ENCODE results near the gene METTL16.
A peak's percentile ranks its signal among the peaks of the same experiment; 100 is the strongest.
"Not testable (repeated sequence)": the region's sequence is repeated elsewhere in the genome, so short reads cannot be mapped to it uniquely, and the experiment has no call there.

Gene METTL16

DNA sequence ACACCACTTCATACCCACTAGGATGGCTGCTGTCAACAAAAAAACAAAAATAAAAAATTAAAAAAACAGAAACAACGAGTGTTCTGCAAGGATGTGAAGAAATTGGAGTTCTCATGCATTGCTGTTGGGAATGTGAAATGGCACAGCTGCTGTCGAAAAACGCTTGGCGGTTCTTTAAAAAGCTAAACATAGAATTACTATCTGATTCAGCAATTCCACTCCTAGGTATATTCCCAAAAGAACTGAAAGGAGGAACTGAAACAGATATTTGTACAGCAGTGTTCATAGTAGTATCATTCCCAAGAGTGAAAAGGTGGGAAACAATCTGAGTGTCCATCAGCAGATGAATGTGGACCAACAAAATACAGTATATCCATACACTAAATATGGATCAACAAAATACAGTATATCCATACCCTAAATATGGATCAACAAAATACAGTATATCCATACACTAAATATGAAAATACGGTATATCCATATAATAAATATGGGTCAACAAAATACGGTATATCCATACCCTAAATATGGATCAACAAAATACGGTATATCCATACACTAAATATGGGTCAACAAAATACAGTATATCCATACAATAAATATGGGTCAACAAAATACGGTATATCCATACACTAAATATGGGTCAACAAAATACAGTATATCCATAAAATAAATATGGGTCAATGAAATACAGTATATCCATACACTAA is 8.7 kb downstream of the METTL16 start:
- DNase-seq (ENCODE audit: low spot score), result no peak

DNA sequence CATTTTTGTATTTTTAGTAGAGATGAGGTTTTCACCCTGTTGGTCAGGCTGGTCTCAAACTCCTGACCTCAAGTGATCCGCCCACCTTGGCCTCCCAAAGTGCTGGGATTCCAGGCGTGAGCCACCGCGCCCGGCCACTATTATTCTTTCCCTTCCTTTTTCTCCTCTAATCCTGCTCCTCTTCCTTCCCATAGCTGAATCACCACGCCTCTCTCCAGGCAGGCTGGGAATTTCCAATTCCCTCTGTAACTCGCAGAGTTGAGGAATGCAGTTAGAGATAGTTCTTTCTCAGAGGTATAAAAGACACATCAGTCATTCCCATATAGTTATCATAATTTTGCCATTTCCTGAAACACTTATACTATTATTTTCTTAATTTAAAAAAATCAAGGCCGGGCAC is 11.2 kb downstream of the METTL16 start:
- DNase-seq (ENCODE audit: low spot score), result no peak

DNA sequence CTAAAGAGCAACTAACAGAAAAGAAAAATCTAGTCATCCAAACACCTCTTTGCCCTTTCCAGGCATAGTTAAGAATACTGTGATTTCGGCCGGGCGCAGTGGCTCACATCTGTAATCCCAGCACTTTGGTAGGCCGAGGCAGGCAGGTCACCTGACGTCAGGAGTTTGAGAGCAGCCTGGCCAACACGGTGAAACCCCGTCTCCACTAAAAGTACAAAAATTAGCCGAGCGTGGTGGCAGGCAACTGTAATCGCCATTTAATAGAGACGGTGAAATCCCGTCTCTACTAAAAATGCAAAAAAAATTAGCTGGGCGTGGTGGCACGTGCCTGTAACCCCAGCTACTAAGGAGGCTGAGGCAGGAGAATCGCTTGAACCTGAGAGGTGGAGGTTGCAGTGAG is 22.4 kb downstream of the METTL16 start:
- not testable (repeated sequence) for DNase-seq (ENCODE audit: low spot score)

DNA sequence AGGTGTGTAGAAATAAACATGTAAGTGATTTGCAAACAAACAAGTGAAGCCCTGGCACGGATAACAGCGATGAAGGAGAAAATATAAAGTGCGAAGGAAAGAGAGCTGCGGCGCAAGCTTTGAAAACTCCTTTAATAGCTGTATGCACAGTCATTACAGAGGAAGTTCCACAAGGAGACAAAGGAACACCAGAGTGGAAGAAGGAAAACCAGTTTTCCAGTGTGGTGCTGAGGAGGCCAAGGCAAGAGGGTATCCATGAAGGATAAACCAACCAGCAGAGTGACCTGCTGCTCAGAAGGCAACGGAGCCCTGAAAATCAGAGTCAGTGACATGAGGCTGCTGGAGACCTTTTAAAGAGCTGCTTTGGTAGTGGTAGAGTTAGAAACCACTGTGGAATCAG is 24.4 kb downstream of the METTL16 start:
- DNase-seq (ENCODE audit: low spot score), result no peak

DNA sequence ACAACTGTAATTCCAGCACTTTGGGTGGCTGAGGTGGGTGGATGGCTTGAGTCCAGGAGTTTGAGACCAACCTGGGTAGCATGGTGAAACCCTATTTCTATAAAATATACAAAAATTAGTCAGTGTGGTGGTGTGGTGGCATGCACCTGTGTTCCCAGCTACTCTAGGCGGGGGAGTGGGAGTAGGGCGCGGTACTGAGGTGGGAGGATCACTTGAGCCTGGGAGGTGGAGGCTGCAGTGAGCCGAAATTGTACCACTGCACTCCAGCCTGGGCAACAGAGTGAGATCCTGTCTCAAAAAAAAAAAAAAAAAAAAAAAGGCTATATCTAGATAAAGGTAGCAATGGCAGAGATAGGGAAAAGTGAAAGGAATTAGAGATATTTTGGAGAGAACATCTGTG is 25.0 kb downstream of the METTL16 start:
- not testable (repeated sequence) for DNase-seq (ENCODE audit: low spot score)

DNA sequence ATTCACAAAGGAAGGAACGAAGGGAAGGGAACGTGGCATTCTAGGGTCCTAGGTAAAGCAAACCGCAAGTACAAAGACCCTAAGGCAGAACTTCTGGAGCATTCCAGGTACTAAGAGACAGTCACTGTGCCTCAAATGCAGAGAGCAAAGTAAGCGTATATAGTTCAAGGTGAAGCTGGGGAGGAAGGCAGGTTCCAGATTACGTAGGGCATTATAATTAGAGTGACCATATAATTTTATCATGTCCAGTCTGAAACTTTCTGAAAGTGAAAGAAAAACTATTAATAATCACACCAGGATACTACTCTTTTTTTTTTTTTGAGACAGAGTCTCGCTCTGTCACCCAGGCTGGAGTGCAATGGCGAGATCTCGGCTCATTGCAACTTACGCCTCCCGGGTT is 25.7 kb downstream of the METTL16 start:
- no peak for DNase-seq (ENCODE audit: low spot score)

DNA sequence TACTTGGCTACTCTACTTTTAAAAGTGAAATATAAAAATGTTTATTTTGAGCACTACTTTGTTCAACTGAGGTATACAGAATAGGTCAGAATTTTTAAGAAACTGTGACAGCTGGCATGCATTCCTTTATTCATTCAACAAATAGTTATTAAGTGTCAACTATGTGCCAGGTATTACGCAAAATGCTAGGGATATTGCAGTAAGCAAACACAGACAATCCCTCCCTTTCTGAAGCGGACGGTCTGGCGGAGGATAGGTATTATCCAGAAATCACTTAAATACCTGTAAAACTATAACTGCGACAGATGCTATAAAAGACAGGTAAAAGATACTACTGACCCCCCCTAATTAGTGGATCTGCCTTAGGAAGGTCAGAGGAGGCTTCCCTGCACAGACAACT is 26.1 kb downstream of the METTL16 start:
- DNase-seq (ENCODE audit: low spot score), result no peak

DNA sequence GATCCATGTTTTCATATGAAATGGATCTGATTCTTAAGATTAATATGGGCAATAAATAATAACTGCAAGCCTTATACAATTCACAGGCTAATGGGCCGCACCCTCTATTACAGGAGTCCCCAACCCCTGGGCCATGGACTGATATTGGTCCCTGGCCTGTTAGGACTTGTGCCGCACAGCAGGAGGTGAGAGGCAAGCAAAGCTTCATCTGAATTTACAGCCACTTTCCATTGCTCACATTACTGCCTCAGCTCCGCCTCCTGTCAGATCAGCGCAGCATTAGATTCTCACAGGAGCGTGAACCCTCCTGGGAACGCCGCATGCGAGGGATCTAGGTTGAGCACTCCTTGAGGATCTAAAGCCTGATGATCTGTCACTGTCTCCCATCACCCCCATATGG is 26.8 kb downstream of the METTL16 start:
- DNase-seq (ENCODE audit: low spot score), result peak; percentile 54

DNA sequence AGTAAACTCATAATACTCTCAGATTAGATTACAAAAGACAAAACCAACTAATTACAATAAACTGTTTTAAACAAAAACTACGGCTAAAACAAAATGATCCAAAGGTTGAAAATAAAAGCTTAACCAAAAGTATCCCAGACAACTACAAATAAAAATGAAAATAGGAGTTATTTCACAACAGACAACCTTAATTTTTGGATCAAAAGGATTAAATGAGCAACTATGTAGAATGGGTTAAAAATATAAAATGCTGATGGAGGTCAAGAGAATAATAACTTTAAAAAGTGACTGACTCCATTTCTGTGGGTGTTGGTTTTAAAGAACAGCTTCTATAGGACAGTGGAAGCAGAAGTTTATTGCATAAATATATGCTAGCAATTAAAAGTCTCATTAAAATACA is 28.6 kb downstream of the METTL16 start:
- DNase-seq (ENCODE audit: low spot score), result no peak

DNA sequence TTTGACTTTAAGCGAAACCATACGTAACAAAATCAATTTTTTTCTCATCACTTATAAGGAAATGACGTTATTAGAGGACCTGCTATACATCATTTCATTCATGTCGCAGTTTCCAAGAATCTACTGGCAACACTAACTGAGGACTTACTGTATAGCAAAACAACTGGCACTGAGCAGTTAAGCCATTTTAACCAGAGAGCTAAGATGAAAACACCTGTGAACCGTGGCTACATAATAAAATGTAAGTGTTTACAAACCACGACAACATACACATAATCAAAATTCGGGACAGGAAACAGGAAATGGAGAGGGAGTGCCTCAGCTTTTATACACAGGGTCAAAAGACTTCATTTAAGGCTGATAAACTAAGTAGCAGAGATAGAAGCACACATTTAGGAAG is 29.5 kb downstream of the METTL16 start:
- DNase-seq (ENCODE audit: low spot score), result no peak

DNA sequence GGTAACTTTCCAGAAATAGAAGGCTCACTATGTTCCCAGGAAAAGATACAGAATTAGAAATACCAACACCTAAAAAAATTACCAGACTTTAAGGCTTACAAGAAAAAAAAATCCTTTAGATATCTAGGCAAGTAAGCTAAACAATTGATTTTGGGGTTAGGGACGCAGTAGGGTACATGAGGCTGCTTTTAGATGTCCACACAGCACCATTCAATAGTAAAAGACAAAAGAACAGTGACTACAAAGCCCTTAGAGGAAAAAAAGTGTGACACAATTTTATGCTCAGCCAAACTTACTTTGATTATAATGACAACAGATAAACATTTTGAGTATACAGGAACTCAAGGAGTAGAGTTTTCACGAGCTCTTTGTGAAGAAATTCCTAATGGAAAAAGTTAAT is 29.9 kb downstream of the METTL16 start:
- no peak for DNase-seq (ENCODE audit: low spot score)

DNA sequence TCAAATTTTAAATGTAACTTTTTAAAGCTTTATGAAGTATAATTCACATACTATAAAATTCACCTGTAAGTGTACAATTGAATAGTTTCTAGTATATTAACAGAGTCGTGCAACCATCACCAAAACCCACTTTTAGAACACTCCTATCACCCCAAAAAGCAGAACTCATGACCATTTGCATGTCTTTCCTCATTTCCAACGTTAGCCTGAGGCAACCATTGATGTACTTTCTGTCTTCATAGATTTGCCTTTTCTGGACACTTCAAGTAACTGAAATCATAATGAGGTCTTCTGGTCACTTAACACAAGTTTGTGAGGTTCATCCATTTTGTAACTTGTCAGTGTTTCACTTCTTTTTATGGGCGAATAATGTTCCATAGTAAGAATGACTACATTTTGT is 33.2 kb downstream of the METTL16 start:
- DNase-seq (ENCODE audit: low spot score), result no peak

DNA sequence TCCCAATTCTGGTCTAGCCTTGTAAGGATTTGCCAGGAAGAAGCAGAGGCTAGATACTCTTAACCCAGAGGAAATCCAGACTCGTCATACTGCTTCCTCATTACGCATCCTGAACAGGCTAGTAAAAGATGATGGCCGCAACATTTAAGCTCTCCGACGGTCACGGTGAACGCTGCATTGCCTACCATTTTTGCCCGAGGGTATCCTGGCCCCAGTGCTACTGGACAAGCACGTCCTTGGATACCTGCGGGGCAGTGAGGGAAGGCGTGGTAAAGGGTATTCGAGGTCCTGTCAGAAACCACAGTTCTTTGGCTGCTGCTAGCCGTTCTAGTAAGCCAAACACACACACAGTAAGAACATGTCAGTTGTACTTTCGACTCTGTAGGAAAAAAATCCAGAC is 36.6 kb downstream of the METTL16 start:
- no peak for DNase-seq (ENCODE audit: low spot score)

DNA sequence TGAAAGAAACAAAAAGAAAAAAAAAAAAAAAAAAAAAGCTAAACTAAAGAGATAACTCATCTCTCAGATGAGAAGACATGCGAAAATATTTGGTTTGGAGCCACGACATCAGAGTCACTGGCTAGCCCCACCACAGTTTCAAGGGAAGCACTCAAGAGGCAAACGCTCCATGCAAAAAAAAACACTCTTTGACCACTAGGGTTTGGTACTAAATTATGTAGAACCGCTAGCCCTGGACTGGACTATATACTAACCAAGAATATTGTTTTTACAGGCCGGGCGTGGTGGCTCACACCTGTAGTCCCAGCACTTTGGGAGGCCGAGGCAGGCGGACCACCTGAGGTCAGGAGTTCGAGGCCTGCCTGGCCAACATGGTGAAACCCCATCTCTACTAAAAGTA is 37.3 kb downstream of the METTL16 start:
- no peak for DNase-seq (ENCODE audit: low spot score)

DNA sequence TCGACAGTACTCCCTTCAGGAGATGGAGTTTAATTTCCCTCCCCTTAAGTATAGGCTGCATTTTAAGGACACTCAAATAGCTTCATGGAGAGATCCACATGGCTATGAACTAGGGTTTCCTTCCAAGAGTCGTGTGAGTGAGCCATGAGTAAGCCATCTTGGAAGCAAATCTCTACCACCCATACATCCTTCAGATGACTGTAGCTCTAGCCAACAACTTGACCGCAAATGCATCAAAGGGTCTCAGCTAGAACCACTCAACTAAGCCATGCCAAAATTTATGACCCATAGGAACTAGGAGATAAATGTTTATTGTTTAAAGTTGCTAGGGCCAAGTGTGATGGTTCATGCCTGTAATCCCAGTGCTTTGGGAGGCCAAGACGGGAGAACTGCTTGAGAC is 43.4 kb downstream of the METTL16 start:
- DNase-seq (ENCODE audit: low spot score), result no peak

DNA sequence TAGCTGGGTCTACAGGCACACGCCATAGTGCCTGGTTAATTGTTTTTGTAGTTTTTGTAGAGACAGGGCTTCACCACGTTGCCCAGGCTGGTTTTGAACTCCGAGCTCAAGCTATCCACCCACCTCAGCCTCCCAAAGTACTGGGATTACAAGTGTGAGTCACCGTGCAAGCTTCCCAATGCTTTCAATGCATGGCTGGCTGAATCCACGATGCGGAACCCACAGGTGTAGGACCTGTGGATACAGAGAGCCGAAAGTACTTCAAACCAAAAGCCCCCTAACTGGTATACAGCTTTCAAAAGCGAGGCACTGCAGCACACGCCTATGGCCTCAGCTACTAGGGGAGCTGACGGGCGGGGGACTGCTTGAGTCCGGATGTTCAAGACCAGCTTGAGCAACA is 44.8 kb downstream of the METTL16 start:
- DNase-seq (ENCODE audit: low spot score), result no peak

DNA sequence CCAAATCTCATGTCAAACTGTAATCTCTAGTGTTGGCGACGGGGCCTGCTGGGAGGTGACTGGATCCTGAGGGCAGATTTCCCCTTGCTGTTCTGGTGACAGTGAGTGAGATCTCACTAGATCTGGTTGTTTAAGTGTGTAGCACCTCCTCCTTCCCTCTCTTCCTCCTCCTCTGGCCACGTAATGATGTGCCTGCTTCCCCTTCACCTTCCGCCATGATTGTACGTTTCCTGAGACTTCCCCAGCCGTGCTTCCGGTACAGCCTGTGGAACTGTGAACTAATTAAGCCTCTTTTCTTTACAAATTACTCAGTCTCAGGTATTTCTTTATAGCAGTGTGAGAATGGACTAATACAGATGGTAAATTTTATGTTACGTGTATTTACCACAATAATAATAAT is 49.2 kb downstream of the METTL16 start:
- no peak for DNase-seq (ENCODE audit: low spot score)

DNA sequence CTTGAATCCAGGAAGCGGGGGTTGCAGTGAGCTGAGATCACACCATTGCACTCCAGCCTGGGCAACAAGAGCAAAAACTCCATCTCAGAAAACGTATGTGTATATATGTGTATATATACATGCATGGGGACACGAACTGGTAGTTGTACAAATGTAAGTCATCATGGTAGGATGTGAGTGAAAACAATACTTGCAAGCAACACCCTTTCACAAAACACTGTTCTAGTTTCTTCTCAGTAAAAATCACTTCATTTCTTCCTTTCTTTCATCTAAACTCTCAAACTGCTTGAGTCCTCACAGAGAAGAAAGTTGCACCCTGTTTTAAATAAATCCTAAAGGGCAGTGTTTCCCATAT is 51.8 kb downstream of the METTL16 start:
- DNase-seq (ENCODE audit: low spot score), result no peak

DNA sequence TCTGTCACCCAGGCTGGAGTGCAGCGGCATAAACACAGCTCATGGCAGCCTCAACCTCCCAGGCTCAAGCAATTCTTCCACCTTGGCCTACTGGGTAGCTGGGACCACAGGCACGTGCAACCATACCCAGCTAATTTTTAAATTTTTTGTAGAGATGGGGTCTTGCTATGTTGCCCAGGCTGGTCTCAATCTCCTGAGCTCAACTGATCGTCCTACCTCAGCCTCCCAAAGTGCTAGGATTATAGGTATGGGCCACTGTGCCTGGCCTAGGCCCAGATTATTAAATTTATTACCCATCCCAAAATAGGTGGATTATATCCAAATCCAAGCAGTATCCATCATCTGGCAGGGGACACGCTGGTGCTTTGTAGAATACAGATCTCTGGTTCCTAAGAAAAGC is 53.8 kb downstream of the METTL16 start:
- DNase-seq (ENCODE audit: low spot score), result no peak

DNA sequence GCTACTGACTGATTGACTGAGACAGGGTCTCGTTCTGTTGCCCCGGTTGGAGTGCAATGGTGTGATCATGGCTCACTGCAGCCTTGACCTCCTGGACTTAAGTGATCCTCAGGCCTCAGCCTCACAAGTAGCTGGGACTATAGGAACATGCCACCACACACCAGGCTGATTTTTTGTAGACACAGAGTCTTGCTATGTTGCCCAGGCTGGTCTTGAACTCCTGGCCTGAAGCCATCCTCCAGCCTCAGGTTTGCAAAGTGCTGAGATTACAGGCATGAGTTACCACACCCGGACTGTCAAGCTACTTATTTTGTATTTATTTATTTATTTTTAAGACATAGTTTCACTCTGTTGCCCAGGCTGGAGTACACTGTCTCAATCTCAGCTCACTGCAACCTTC is 55.2 kb downstream of the METTL16 start:
- no peak for DNase-seq (ENCODE audit: low spot score)

DNA sequence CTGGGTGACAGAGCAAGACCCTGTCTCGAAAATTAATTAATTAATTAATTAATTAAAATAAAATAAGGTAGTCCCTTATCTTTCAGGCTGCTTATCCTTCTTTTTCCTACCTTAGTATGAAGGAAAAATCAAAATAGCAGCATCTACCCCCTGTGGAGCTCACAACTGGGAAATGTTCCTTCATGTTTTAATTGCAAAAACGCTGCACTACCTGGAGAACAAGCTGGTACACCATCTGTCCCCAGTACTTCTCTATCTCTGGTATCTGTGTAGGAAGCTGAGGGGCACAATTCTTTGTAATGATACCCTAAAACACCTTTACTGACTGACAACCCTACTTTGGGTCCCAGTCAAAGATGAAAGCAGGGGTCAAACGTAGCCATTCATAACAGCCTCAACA is 55.7 kb downstream of the METTL16 start:
- DNase-seq (ENCODE audit: low spot score), result no peak

DNA sequence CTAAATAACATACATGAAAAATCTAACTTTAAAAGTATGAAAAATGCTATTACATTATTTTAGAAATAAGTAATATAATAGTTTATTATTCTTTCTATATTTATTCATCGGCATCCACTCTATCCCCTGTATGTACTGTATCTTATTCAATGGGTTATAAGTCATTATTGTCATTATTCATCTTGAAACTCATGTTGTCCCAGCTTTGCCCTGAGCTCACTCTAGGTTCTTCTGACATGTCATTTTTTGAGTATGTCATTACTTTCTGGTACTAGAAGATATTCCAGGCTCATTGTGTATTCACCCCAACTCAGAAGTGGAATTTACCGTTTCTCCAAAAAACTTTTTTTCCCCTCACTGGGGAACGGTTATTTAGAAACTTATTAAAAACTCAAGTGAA is 57.8 kb downstream of the METTL16 start:
- DNase-seq (ENCODE audit: low spot score), result no peak

DNA sequence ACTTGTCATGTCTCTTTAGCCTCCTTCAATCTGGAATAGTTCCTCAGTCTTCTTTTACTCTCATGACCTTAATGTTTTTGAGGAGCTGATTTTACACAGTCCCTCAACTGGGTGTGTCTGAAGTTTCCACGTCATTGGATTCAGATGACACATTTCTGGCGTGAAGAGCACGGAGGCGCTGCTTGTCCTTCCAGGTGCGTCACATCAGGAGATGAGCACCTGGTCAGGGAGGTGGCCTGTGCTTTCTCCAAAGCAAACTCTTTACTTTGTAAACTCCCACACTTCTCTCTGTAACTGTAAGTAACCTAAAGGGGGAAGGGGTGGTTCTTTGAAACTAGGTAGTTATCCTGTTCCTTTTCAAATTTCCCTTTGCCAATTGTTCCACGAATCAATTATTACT is 58.4 kb downstream of the METTL16 start:
- DNase-seq (ENCODE audit: low spot score), result no peak

DNA sequence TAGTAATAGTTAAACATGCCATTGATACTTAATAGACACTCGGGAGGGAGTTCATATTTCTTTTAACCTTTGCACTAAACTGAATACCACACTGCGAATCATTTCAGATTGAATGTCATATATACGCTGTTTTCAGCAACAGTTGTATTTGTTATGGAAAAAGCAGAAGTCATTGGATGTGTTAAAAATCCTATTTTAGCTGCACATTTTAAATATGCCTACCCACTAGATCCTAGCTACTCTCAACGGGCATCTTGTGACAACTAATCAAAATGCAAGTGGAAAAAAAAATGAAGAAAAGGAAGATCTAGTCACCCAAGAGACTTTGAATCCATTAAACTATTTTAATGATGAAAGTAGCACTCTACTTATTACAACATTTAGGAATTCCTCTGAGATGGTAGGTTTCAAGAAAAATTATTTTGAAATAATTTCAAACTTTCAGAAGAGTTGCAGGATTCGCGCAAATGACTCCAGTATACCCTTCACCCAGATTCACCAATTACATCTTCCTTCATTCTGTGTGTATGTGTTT is 59.4 kb downstream of the METTL16 start:
- DNase-seq (ENCODE audit: low spot score), result no peak

Data from D341Med (cell line).